ACC112 (cell line): Measurements from ENCODE around the gene MTMR4.

Source experiments
- H2AFZ ChIP-seq: fragments of 200-600 bp; sonication (generic); one replicate; pipeline ENCODE4 v1.6.0; 2017; ENCODE audit warnings: antibody characterized with exemption, low read length; ENCODE audit not compliant: unreplicated experiment
- H3K27ac ChIP-seq: fragments of 200-600 bp; sonication (generic); 2 replicates; pipeline ENCODE4 v1.5.1; 2014; ENCODE audit warnings: low read depth, mild to moderate bottlenecking, antibody characterized with exemption, low read length, moderate library complexity
- H3K27me3 ChIP-seq: fragments of 200-600 bp; sonication (generic); 2 replicates; pipeline ENCODE4 v1.6.1; 2014; ENCODE audit warnings: mild to moderate bottlenecking, antibody characterized with exemption, low read length, moderate library complexity, mixed read lengths; ENCODE audit not compliant: insufficient read depth
- H3K36me3 ChIP-seq: fragments of 200-600 bp; sonication (generic); 2 replicates; pipeline ENCODE4 v1.6.1; 2016; ENCODE audit warnings: mild to moderate bottlenecking, antibody characterized with exemption, low read length, moderate library complexity, mixed read lengths; ENCODE audit not compliant: insufficient read depth
- H3K4me1 ChIP-seq: fragments of 200-600 bp; sonication (generic); one replicate; pipeline ENCODE4 v1.6.1; 2016; ENCODE audit warnings: low read length, mixed read lengths; ENCODE audit not compliant: insufficient read depth, unreplicated experiment, control insufficient read depth
- H3K4me3 ChIP-seq: fragments of 200-600 bp; sonication (generic); 2 replicates; pipeline ENCODE4 v1.5.1; 2014; ENCODE audit warnings: mild to moderate bottlenecking, low read depth, low read length
- H3K79me2 ChIP-seq: fragments of 200-600 bp; sonication (generic); one replicate; pipeline ENCODE4 v1.6.0; 2016; ENCODE audit warnings: low read length; ENCODE audit not compliant: control insufficient read depth, unreplicated experiment, insufficient read depth

MTMR4 gene

DNA sequence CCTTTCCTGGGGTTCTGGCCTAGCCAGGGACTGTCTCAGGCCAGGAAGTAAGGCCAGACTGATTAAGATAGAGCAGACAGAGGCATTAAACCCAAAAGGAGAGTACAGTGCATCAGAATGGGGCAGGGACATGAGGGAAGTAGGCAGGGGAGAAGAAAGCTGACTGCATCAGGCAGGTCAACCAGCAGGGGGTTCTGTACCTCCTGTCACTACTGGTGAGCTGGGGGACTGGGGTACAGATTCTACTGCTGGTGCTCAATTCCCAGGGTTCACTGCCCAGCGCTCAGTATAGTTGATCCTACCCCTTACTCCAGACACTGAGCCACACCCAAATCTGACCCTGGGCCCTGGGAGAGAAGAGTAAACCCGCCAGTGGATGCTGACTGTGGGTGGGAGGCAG is 12.9 kb upstream of the MTMR4 start:
- Histone ChIP-seq H3K27ac (no peak overlapping the region), H3K36me3 (no peaks in the 10 kb centered on the region), H2AFZ (no peak overlapping the region), H3K4me3 (no peak overlapping the region), H3K4me1 (peaks cover 40% of the 10 kb centered on the region), H3K27me3 (peaks cover 8% of the 10 kb centered on the region; the same call in 1 of the 2 replicates), H3K79me2 (no peaks in the 10 kb centered on the region)

DNA sequence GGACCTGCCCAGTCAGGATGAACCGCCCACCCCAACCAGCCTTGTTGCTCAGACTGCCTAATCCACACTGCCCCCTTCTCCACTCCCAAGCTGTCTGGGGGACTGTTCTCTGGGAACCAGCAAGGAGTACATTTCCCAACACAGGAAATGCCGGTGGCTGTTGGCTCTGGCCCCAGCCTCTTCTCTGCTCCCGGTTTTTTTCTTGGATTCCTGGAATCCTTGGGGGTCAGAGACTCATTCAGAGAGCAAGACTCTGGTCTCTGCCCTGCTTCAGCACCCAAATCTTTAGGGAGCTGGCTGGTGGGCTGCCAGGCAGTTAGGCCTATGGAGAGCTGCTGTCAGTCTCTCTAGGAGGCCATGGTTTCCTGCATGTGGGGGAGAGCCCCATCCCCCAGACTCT is 10.8 kb upstream of the MTMR4 start:
- Histone ChIP-seq H2AFZ (no peak overlapping the region), H3K4me3 (no peak overlapping the region), H3K27me3 (no peaks in the 10 kb centered on the region), H3K79me2 (no peaks in the 10 kb centered on the region), H3K36me3 (no peaks in the 10 kb centered on the region), H3K4me1 (peaks cover 37% of the 10 kb centered on the region), H3K27ac (peak overlapping the region; percentile 44)

DNA sequence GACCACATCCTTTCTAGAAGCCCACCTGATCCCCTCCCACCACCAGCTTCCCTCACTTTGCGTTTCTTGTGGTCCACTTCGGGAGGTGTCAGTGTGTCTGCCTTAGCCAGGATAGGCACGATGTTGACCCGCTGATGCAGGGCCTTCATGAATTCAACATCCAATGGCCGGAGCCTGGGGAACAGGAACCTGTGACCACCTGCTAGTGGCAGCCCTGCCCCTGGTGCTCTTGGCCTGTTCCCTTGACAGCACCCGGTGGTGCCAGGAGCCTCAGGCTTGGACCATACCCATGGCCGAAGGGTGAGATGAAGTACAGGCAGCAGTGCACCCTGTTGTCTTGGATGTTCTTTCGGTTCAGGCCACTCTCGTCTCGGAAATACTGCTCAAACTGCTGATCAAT is 7.2 kb upstream of the MTMR4 start:
- Histone ChIP-seq H3K4me1 (peaks cover 23% of the 10 kb centered on the region), H2AFZ (no peak overlapping the region)

DNA sequence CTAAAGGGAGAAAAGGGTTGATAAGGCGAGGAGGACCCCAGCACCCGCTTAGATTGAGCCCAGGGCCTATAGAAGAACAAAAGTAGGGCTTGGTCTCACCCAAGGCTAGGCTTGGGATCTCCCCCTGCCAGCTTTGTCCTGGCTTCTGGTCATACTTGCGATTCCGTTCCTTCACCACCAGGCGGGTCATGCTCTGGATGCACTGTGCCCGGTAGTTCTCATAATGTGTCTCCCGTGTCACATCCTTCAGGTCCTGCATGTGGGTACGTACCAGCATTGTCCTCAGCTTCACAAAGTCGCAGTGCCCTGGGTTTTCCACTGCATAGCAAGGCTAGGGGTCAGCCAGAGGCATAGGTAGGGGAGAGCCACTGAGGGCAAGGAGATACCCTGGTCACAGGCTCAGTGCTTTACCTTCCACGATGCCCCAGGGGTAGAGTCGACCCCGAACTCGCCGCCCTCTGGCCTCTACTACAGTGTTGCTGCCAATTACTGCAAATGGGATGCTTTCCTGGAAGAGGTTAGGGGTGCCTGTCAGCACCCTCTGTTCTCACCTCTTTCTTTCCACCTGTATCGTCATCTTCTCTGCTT is 6.5 kb upstream of the MTMR4 start:
- Histone ChIP-seq H3K4me1 (peaks cover 21% of the 10 kb centered on the region), H3K79me2 (no peaks in the 10 kb centered on the region), H3K36me3 (no peaks in the 10 kb centered on the region), H3K27me3 (no peaks in the 10 kb centered on the region), H2AFZ (no peak overlapping the region), H3K4me3 (no peak overlapping the region), H3K27ac (no peak overlapping the region)

More for the DNA sequence above, 7.2 kb upstream of the MTMR4 start:
- H3K27ac ChIP-seq, result no peak overlapping the region
- no peaks in the 10 kb centered on the region for H3K36me3 ChIP-seq
- no peaks in the 10 kb centered on the region for H3K79me2 ChIP-seq
- no peak overlapping the region for H3K4me3 ChIP-seq
- no peaks in the 10 kb centered on the region for H3K27me3 ChIP-seq

DNA sequence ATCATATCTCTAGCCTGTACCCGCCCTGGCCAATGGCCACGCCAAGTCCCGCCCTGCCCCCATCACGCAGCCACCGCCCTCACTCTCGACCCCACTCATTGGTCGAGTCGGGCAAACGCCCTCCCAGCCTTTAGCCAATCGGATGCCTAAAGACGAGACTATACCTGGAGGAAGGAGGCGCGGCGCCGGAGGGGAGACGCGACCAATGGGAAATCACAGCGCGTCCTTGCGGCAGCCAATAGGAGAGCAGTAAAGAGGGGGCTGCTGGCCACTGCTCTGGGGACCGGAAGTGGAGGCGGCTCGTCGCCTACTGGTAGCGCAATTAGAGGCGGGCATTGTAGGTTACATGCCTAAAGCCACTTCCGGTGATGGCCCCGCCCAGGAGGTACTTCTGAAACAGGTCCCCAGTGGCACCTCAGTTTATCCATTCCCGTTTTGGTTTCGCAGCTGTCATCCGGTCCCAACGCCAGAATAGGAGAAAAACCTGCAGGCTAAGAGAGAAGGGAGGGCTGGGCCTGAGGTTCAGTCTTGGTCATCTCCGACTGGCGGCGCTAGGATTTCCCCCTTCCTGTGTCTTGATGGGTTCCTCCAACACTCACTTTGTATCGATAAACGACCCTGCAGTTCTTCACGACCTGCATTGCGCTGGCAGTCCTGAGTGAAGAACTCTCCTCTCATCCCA is 3.6 kb upstream of the MTMR4 start:
- Histone ChIP-seq H3K4me3 (peak overlapping the region; percentile 78), H2AFZ (peak overlapping the region; percentile 71), H3K4me1 (peaks cover 11% of the 10 kb centered on the region), H3K79me2 (no peaks in the 10 kb centered on the region), H3K36me3 (no peaks in the 10 kb centered on the region), H3K27me3 (no peaks in the 10 kb centered on the region), H3K27ac (peak overlapping the region; percentile 68)

DNA sequence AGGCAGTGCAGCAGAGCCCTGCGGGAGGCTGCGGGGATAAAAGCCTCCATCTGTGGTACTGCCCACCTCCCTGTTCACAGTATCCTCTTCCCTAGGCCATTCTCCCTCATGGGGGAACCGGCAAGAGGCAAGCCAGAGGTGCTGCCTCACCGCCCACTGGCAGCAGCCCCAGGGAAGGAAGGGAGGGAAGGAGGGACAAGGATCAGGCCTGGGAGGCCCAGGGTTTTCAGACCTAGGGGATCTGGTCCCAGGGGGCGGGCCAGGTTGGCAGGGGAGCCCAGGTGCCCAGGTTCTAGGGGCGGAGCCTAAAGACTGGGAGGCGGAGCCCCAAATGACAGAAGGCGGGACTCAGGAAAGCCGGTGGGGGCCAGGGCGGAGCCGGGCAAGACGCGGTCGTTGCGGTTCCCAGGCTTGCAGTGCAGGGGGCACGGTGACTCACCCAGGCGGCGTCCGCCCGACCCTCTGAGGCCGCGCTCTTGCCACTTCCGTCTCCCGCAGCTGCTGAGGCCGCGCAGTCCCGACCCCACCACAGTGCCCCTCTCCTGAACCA is 3.0 kb upstream of the MTMR4 start:
- H2AFZ ChIP-seq, result no peak overlapping the region
- H3K27ac ChIP-seq, result peak overlapping the region; percentile 44
- no peaks in the 10 kb centered on the region for H3K27me3 ChIP-seq
- no peaks in the 10 kb centered on the region for H3K79me2 ChIP-seq
- H3K36me3 ChIP-seq, result no peaks in the 10 kb centered on the region
- H3K4me1 ChIP-seq, result peaks cover 11% of the 10 kb centered on the region
- peak overlapping the region; percentile 78 for H3K4me3 ChIP-seq

DNA sequence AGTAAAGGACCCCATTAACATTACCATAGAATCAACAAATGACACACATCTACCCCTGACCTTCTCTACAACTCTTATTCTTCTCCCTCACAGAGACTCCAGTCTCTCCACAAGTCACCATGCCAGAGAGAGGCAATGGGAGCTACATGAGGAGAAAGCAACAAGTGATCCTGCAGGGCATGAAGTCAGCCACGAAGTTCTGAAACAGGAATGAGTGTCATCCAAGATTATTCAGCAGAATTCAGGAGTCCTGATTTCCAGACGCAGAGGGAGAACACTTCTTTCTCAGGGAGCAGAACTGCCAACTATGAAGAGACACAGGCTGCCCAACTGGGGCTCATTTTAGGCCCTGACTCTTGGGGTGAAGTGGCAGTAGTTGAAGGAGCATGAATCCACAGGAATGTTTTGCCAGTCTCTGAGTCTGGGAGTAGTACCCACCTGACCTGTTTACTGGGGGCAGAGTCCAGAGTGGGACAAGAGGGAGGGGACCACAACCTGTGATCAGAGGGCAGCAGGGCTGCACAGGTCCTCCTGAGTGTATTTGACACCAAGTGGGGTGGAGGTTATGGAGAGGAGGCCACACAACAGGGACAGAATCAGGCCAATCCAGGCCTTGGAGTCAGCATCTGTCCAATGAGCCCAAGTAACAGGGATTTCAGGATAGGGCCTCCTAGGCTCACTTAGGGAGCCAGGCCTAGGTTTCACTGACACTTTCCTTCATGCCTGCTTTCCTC is 2.4 kb upstream of the MTMR4 start:
- Histone ChIP-seq H3K4me1 (peaks cover 11% of the 10 kb centered on the region), H3K79me2 (no peaks in the 10 kb centered on the region), H3K27ac (peak overlapping the region; percentile 44), H3K4me3 (peak overlapping the region; percentile 78), H3K27me3 (no peaks in the 10 kb centered on the region), H2AFZ (no peak overlapping the region), H3K36me3 (no peaks in the 10 kb centered on the region)

DNA sequence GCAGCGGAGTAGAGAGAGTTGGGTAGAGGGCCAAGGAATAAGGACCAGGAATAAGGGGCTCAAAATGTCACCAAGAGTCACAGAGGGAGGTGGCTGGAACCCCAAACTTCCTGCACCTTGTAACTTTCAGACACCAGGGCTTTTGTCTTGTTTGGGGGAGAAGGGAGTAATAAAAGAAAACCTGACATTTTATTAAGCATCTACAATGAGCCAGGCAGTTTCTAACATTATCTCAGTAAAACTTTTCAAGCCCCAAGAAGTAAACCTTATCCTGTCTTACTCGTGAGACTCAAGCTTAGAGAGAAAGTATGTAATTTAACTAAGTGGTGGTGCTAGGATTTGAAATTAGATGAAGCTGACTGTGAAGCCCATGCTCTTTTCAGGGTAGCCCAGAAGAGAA is 848 bp upstream of the MTMR4 start:
- Histone ChIP-seq H3K36me3 (0 out of 2 replicates have a peak, but pooled peaks cover 7% of the 10 kb centered on the region), H3K4me1 (peaks cover 11% of the 10 kb centered on the region), H3K27me3 (no peaks in the 10 kb centered on the region), H3K4me3 (peak overlapping the region; percentile 90), H3K27ac (no peak overlapping the region), H2AFZ (peak overlapping the region; percentile 50), H3K79me2 (no peaks in the 10 kb centered on the region)

DNA sequence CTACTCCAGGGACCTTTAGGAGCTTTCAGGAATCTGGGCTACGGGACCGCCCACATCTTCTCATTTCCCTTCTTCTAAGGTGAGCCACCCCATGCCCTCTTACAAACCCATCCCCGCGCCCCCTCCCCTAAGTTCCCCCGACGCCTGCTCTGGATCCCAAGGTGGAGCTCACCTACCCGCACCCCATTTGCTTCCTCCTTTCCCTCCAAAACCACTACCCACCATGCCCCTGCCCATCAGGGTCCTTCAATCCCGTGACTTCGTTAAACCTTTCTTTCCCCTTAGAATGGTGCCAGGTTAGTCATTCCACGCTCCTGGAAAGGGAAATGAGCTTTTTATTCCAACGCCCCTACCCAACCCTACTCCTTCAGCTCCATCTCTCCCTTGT is 326 bp upstream of the MTMR4 start:
- Histone ChIP-seq H3K27ac (no peak overlapping the region), H3K27me3 (no peaks in the 10 kb centered on the region), H3K4me3 (peak overlapping the region; percentile 90), H3K79me2 (no peaks in the 10 kb centered on the region), H3K4me1 (peaks cover 11% of the 10 kb centered on the region), H3K36me3 (0 out of 2 replicates have a peak, but pooled peaks cover 7% of the 10 kb centered on the region), H2AFZ (peak overlapping the region; percentile 50)

DNA sequence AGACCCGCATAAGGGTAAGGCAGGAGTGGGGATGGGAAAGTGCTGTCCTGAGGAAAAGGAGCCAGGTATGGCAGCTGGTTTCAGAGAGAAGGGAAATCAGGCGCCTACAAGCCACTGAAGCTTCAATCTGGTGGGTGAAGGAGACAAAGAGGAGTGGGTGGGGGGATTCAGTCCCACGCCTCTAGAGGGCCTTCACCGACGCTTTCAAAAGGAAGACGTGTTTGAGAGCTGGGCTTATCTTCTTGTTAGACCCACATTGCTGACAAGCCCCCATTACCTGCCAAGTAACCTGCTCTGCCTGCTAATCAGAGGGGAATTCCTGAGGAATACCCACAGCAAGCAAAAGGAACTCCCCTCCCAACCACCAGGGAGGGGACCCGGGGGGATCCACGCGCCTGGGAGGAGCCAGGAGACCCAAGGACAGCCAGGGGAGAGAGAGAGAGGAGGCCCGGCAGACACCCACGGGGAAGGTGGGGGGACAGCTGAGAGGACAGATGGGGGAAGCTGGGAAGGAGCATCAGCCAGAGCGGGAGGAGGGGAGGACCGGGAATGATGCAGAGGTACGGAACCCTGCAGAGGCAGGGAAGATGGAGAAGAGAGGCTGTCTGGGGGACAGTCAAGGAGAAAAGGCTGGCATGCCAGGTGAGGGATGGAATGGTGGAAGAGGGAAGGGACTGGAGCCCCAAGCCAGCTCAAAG is 1.0 kb downstream of the MTMR4 start:
- peak overlapping the region; percentile 90 for H3K4me3 ChIP-seq
- H3K79me2 ChIP-seq, result no peaks in the 10 kb centered on the region
- peaks cover 11% of the 10 kb centered on the region for H3K4me1 ChIP-seq
- no peaks in the 10 kb centered on the region for H3K27me3 ChIP-seq
- H3K36me3 ChIP-seq, result peaks cover 8% of the 10 kb centered on the region; the same call in 1 of the 2 replicates
- H2AFZ ChIP-seq, result no peak overlapping the region
- H3K27ac ChIP-seq, result no peak overlapping the region
